ENCODE data around the gene PAQR5. TPM values are rescaled to one million over a fixed set of nuclear protein-coding genes. Genes with fewer than 3 reads are reported as not detected.
A peak's percentile ranks its signal among the peaks of the same experiment; 100 is the strongest.

Gene PAQR5
- total and polyA plus RNA-seq, 9 of the 15 experiments (the other 6 are each of a cell fraction or from before 2014, with no cell fraction given), result 0.04 to 0.08 TPM; not detected in 7

- TF ChIP-seq RB1 (IDR thresholded peaks at IDR 0.05; ENCODE audit: low read depth) (0 out of 2 replicates have a peak, but pooled peaks have one; percentile 29), BRF1 (IDR thresholded peaks at IDR 0.05; ENCODE audit: borderline replicate concordance, extremely low read depth, insufficient read length) (no peak), MYC (IDR thresholded peaks at IDR 0.05; ENCODE audit: low read depth, low read length) (peak; percentile 88), MYC (CRISPR knock-in tag; IDR thresholded peaks at IDR 0.05; ENCODE audit: borderline replicate concordance, low read depth) (no peak), REST (IDR thresholded peaks at IDR 0.05; ENCODE audit: borderline replicate concordance) (peak; percentile 73), REST (CRISPR knock-in tag; IDR thresholded peaks at IDR 0.05; ENCODE audit: low read depth) (0 out of 2 replicates have a peak, but pooled peaks have one; percentile 29), ZNF384 (IDR thresholded peaks at IDR 0.05; ENCODE audit: low read depth, low read length) (peak; percentile 29; the same call in 1 of the 2 replicates), DNMT1 (IDR thresholded peaks at IDR 0.05) (no peak), ARID4B (CRISPR knock-in tag; IDR thresholded peaks at IDR 0.05) (no peak), MCM7 (IDR thresholded peaks at IDR 0.05) (no peak), MEF2A (IDR thresholded peaks at IDR 0.05; ENCODE audit: control insufficient read depth, low read depth, low read length) (no peak), ZNF175 (CRISPR knock-in tag; IDR thresholded peaks at IDR 0.05; ENCODE audit: low read depth) (no peak), PRMT5 (CRISPR knock-in tag; IDR thresholded peaks at IDR 0.05) (no peak), USF1 (CRISPR knock-in tag; IDR thresholded peaks at IDR 0.05) (peak; percentile 76), ZC3H8 (IDR thresholded peaks at IDR 0.05) (no peak)
These were observed 96.0 kb downstream of the PAQR5 start (continued) for GRCh38 chr15:69394556-69395282.
